SIG-M5 treated with dmso at 0.1 percent for 504 hours (cell line): Measurements from ENCODE around the gene CEP57L1.
"Not testable (repeated sequence)": the region's sequence is repeated elsewhere in the genome, so short reads cannot be mapped to it uniquely, and the experiment has no call there.

ENCODE experiments used
- DNase-seq: peaks from one replicate; lab custom pipeline; 2025; ENCODE audit not compliant: unreplicated experiment; lab: John Stamatoyannopoulos, UW

Gene CEP57L1

GRCh38 chr6:109104512-109104911, 9.2 kb downstream of the CEP57L1 start:
- no peak for DNase-seq

GRCh38 chr6:109105681-109106080, 10.4 kb downstream of the CEP57L1 start:
- DNase-seq = no peak

- DNase-seq = not testable (repeated sequence)
Observed at GRCh38 chr6:109109663-109110062, 14.4 kb downstream of the CEP57L1 start.

- not testable (repeated sequence) for DNase-seq
Observed at GRCh38 chr6:109112663-109113062, 17.4 kb downstream of the CEP57L1 start.

GRCh38 chr6:109117346-109118035, 22.2 kb downstream of the CEP57L1 start:
- DNase-seq = peak; percentile 72

- no peak for DNase-seq
Observed at GRCh38 chr6:109118337-109118736, 23.0 kb downstream of the CEP57L1 start.

- DNase-seq = no peak
Observed at GRCh38 chr6:109118871-109119354, 23.6 kb downstream of the CEP57L1 start.

- DNase-seq = no peak
Observed at GRCh38 chr6:109121411-109121810, 26.1 kb downstream of the CEP57L1 start.

GRCh38 chr6:109124219-109124618, 28.9 kb downstream of the CEP57L1 start:
- no peak for DNase-seq

GRCh38 chr6:109125504-109125903, 30.2 kb downstream of the CEP57L1 start:
- no peak for DNase-seq

GRCh38 chr6:109130065-109130464, 34.8 kb downstream of the CEP57L1 start:
- no peak for DNase-seq

GRCh38 chr6:109135600-109135999, 40.3 kb downstream of the CEP57L1 start:
- DNase-seq = not testable (repeated sequence)

- DNase-seq = not testable (repeated sequence)
Observed at GRCh38 chr6:109136039-109136438, 40.7 kb downstream of the CEP57L1 start.

GRCh38 chr6:109136530-109136929, 41.2 kb downstream of the CEP57L1 start:
- not testable (repeated sequence) for DNase-seq

GRCh38 chr6:109139109-109139508, 43.8 kb downstream of the CEP57L1 start:
- DNase-seq = no peak

GRCh38 chr6:109142067-109142466, 46.8 kb downstream of the CEP57L1 start:
- DNase-seq = not testable (repeated sequence)

GRCh38 chr6:109143191-109143590, 47.9 kb downstream of the CEP57L1 start:
- DNase-seq = no peak

- not testable (repeated sequence) for DNase-seq
Observed at GRCh38 chr6:109148251-109148650, 52.9 kb downstream of the CEP57L1 start.

- not testable (repeated sequence) for DNase-seq
Observed at GRCh38 chr6:109148716-109149115, 53.4 kb downstream of the CEP57L1 start.

- DNase-seq = no peak
Observed at GRCh38 chr6:109153752-109154151, 58.4 kb downstream of the CEP57L1 start.

- DNase-seq = no peak
Observed at GRCh38 chr6:109164331-109164730, 69.0 kb downstream of the CEP57L1 start.

- peak; percentile 13 for DNase-seq
Observed at GRCh38 chr6:109165392-109165974, 70.2 kb downstream of the CEP57L1 start.
